ENCODE measurements around the gene SRRD. TPM values are rescaled to one million over a fixed set of nuclear protein-coding genes. Genes with fewer than 3 reads are reported as not detected.

The SRRD gene
- total RNA-seq, 1 donor from 2014 or later, result 20.1 TPM

- no peak overlapping the region for H3K4me3 Mint-ChIP-seq (ENCODE audit: unreplicated experiment)
- no peaks in the 10 kb centered on the region for H3K36me3 Mint-ChIP-seq (ENCODE audit: unreplicated experiment)
- H3K4me1 Mint-ChIP-seq (ENCODE audit: low read depth, unreplicated experiment), result peaks cover 2% of the 10 kb centered on the region
- no peak for DNase-seq
- no peak overlapping the region for H3K27ac Mint-ChIP-seq (ENCODE audit: unreplicated experiment)
- no peak for TF ChIP-seq CTCF (IDR thresholded peaks at IDR 0.05; ENCODE audit: partially characterized antibody, unreplicated experiment)
- peaks cover 1% of the 10 kb centered on the region for H3K27me3 Mint-ChIP-seq (ENCODE audit: unreplicated experiment)
- H3K9me3 Mint-ChIP-seq (ENCODE audit: unreplicated experiment), result peaks cover 1% of the 10 kb centered on the region
Measured at GRCh38 chr22:26522012-26522411, 38.3 kb downstream of the SRRD start.

- Mint-ChIP-seq H3K27me3 (ENCODE audit: unreplicated experiment) (peaks cover 1% of the 10 kb centered on the region), H3K9me3 (ENCODE audit: unreplicated experiment) (peaks cover 2% of the 10 kb centered on the region), H3K4me3 (ENCODE audit: unreplicated experiment) (no peak overlapping the region), H3K36me3 (ENCODE audit: unreplicated experiment) (no peaks in the 10 kb centered on the region), H3K27ac (ENCODE audit: unreplicated experiment) (no peak overlapping the region), H3K4me1 (ENCODE audit: low read depth, unreplicated experiment) (peaks cover 3% of the 10 kb centered on the region)
- TF ChIP-seq CTCF (IDR thresholded peaks at IDR 0.05; ENCODE audit: partially characterized antibody, unreplicated experiment), result no peak
- DNase-seq, result no peak
Measured at GRCh38 chr22:26522592-26522991, 38.9 kb downstream of the SRRD start.

GRCh38 chr22:26524870-26525269 lies 41.2 kb downstream of the SRRD start:
- peaks cover 2% of the 10 kb centered on the region for H3K9me3 Mint-ChIP-seq (ENCODE audit: unreplicated experiment)
- no peaks in the 10 kb centered on the region for H3K36me3 Mint-ChIP-seq (ENCODE audit: unreplicated experiment)
- no peak for TF ChIP-seq CTCF (IDR thresholded peaks at IDR 0.05; ENCODE audit: partially characterized antibody, unreplicated experiment)

GRCh38 chr22:26525946-26526564 lies 42.4 kb downstream of the SRRD start:
- H3K4me3 Mint-ChIP-seq (ENCODE audit: unreplicated experiment), result no peak overlapping the region
- H3K27me3 Mint-ChIP-seq (ENCODE audit: unreplicated experiment), result peaks cover 4% of the 10 kb centered on the region
- no peak overlapping the region for H3K27ac Mint-ChIP-seq (ENCODE audit: unreplicated experiment)
- peaks cover 6% of the 10 kb centered on the region for H3K4me1 Mint-ChIP-seq (ENCODE audit: low read depth, unreplicated experiment)
- no peak for DNase-seq
- TF ChIP-seq CTCF (IDR thresholded peaks at IDR 0.05; ENCODE audit: partially characterized antibody, unreplicated experiment), result no peak
- peaks cover 2% of the 10 kb centered on the region for H3K9me3 Mint-ChIP-seq (ENCODE audit: unreplicated experiment)
- H3K36me3 Mint-ChIP-seq (ENCODE audit: unreplicated experiment), result no peaks in the 10 kb centered on the region

More at GRCh38 chr22:26524870-26525269, 41.2 kb downstream of the SRRD start:
- Mint-ChIP-seq H3K27me3 (ENCODE audit: unreplicated experiment) (peaks cover 5% of the 10 kb centered on the region), H3K4me1 (ENCODE audit: low read depth, unreplicated experiment) (peaks cover 6% of the 10 kb centered on the region), H3K27ac (ENCODE audit: unreplicated experiment) (no peak overlapping the region), H3K4me3 (ENCODE audit: unreplicated experiment) (no peak overlapping the region)
- DNase-seq, result no peak

GRCh38 chr22:26527167-26527566 lies 43.5 kb downstream of the SRRD start:
- H3K4me3 Mint-ChIP-seq (ENCODE audit: unreplicated experiment), result no peak overlapping the region
- peaks cover 2% of the 10 kb centered on the region for H3K9me3 Mint-ChIP-seq (ENCODE audit: unreplicated experiment)

More at GRCh38 chr22:26527167-26527566, 43.5 kb downstream of the SRRD start:
- H3K36me3 Mint-ChIP-seq (ENCODE audit: unreplicated experiment), result no peaks in the 10 kb centered on the region
- H3K27me3 Mint-ChIP-seq (ENCODE audit: unreplicated experiment), result peaks cover 4% of the 10 kb centered on the region
- peaks cover 6% of the 10 kb centered on the region for H3K4me1 Mint-ChIP-seq (ENCODE audit: low read depth, unreplicated experiment)
- DNase-seq, result no peak
- TF ChIP-seq CTCF (IDR thresholded peaks at IDR 0.05; ENCODE audit: partially characterized antibody, unreplicated experiment), result no peak
- H3K27ac Mint-ChIP-seq (ENCODE audit: unreplicated experiment), result no peak overlapping the region
